Endothelial cell of umbilical vein (primary cell): ENCODE data around the gene RPL10L. TPM values are rescaled to one million over a fixed set of nuclear protein-coding genes. Genes with fewer than 3 reads are reported as not detected.

ENCODE experiments used
- BruUV-seq: library from RNA; stranded (reverse); fragments of 400-500 nt; replicated peaks from 2 replicates; lab custom pipeline; 2021; lab: Mats Ljungman, UMichigan
- CTCF ChIA-PET: fragments of 300-600, 350-600 bp; sonication (Branson Sonifier 250); formaldehyde crosslinking; loops from one replicate; lab custom pipeline; 2021; ENCODE audit warnings: antibody characterized with exemption, inconsistent platforms; lab: Charles Lee
- POLR2A ChIA-PET: fragments of 300-600, 350-600 bp; sonication (Branson Sonifier 250); formaldehyde crosslinking; loops from one replicate; lab custom pipeline; 2021; ENCODE audit warnings: antibody characterized with exemption, inconsistent platforms; lab: Charles Lee
- DNase-seq: peaks from one replicate; pipeline ENCODE4 v3.0.0-alpha.2; 2011; ENCODE audit warnings: low read depth, low spot score
- FAIRE-seq: peaks from 2 replicates; lab custom pipeline; 2011; peaks lifted over from hg19 to GRCh38; lab: Jason Lieb, UNC
- H2AFZ ChIP-seq: 2 replicates; pipeline ENCODE4 v1.6.0; 2012; ENCODE audit warnings: low read depth, low read length, control low read depth, inconsistent platforms
- H3K27ac ChIP-seq: 2 replicates; pipeline ENCODE4 v1.5.1; 2011; ENCODE audit warnings: low read depth, mild to moderate bottlenecking, control low read depth, low read length, moderate library complexity; ENCODE audit not compliant: insufficient read depth
- H3K27me3 ChIP-seq, 2 experiments: 2 replicates each; pipeline versions ENCODE4 v1.6.0 to v1.6.1; 2011; ENCODE audit warnings: low read length in 2 of 2, mixed read lengths in 1 of 2; ENCODE audit not compliant: control insufficient read depth in 2 of 2, insufficient read depth in 2 of 2
- H3K36me3 ChIP-seq, 2 experiments: 2 replicates in 1 of 2; 3 replicates in 1 of 2; pipeline ENCODE4 v1.5.1; 2011; ENCODE audit warnings: low read length in 2 of 2, mild to moderate bottlenecking in 1 of 2, moderate library complexity in 1 of 2; ENCODE audit not compliant: control insufficient read depth in 2 of 2, insufficient read depth in 2 of 2; ENCODE audit errors: extremely low read depth in 1 of 2
- H3K4me1 ChIP-seq: 3 replicates; pipeline ENCODE4 v1.5.1; 2011; ENCODE audit warnings: mild to moderate bottlenecking, low read length; ENCODE audit not compliant: control insufficient read depth, insufficient read depth; ENCODE audit errors: extremely low read depth
- H3K4me2 ChIP-seq: 2 replicates; pipeline ENCODE4 v1.6.1; 2011; ENCODE audit warnings: low read length, control low read depth, mixed read lengths; ENCODE audit not compliant: insufficient read depth
- H3K4me3 ChIP-seq, 3 experiments: fragments of 200-600 bp in 1 of 3; sonication (generic), shearing (Covaris generic) in 1 of 3; replicated peaks in 1 of 3; 2 replicates each; pipeline ENCODE4 v1.5.1; 2011 to 2016; ENCODE audit warnings: control low read depth in 3 of 3, low read length in 3 of 3, mild to moderate bottlenecking in 2 of 3, inconsistent platforms in 1 of 3, low read depth in 1 of 3, moderate library complexity in 1 of 3; ENCODE audit not compliant: insufficient read depth in 1 of 3
- H3K79me2 ChIP-seq: 2 replicates; pipeline ENCODE4 v1.6.0; 2012; ENCODE audit warnings: low read length, inconsistent platforms; ENCODE audit not compliant: control insufficient read depth, insufficient read depth
- H3K9ac ChIP-seq: replicated peaks from 2 replicates; pipeline ENCODE3; 2011; ENCODE audit warnings: low read length, control low read depth; ENCODE audit not compliant: insufficient read depth; ENCODE audit errors: extremely low read depth
- H3K9me1 ChIP-seq: replicated peaks from 3 replicates; pipeline ENCODE4 v1.6.0; 2011; ENCODE audit warnings: mild to moderate bottlenecking, low read length; ENCODE audit not compliant: control insufficient read depth, insufficient read depth; ENCODE audit errors: extremely low read depth
- H3K9me3 ChIP-seq: replicated peaks from 2 replicates; pipeline ENCODE4 v1.5.1; 2012; ENCODE audit warnings: low read length, inconsistent platforms; ENCODE audit not compliant: control insufficient read depth, insufficient read depth
- H4K20me1 ChIP-seq: replicated peaks from 2 replicates; pipeline ENCODE3; 2011; ENCODE audit warnings: mild to moderate bottlenecking, low read length; ENCODE audit not compliant: control insufficient read depth, insufficient read depth; ENCODE audit errors: extremely low read depth
- CTCF ChIP-seq, 2 donors: IDR thresholded peaks; 1 replicate in 1 of 2; 2 replicates in 1 of 2; pipeline ENCODE4 v1.5.1; 2011; ENCODE audit warnings: low read length in 2 of 2, mild to moderate bottlenecking in 2 of 2, moderate library complexity in 2 of 2, control low read depth in 1 of 2, inconsistent platforms in 1 of 2, low read depth in 1 of 2; ENCODE audit not compliant: insufficient read depth in 1 of 2; ENCODE audit errors: extremely low read depth in 1 of 2
- GATA2 ChIP-seq: IDR thresholded peaks from 2 replicates; pipeline ENCODE4 v1.7.0; 2011; ENCODE audit warnings: low read depth, mild to moderate bottlenecking, moderate library complexity, mixed read lengths, low read length; ENCODE audit not compliant: insufficient read length, insufficient read depth
- JUN ChIP-seq: IDR thresholded peaks from 2 replicates; pipeline ENCODE4 v1.6.1; 2011; ENCODE audit warnings: borderline replicate concordance, low read depth; ENCODE audit not compliant: insufficient read length, insufficient read depth
- MAX ChIP-seq: IDR thresholded peaks from 2 replicates; pipeline ENCODE4 v1.6.1; 2011; ENCODE audit not compliant: insufficient read depth, insufficient read length
- POLR2A ChIP-seq: IDR thresholded peaks from 2 replicates; pipeline ENCODE4 v1.6.1; 2012; ENCODE audit warnings: low read depth, mild to moderate bottlenecking, control low read depth, low read length
- POLR2AphosphoS5 ChIP-seq: IDR thresholded peaks from 2 replicates; pipeline ENCODE4 v1.6.1; 2012; ENCODE audit warnings: low read depth, mild to moderate bottlenecking, control low read depth, low read length, moderate library complexity; ENCODE audit not compliant: insufficient read depth
- dilution Hi-C: fragments of 300-500 bp; cut with MboI; formaldehyde crosslinking; loops from one replicate; pipeline ENCODE4 v1.15.0; 2019; ENCODE audit warnings: low sequenced_read_pairs; ENCODE audit not compliant: extremely low pct_ligation_motif_present
- intact Hi-C: fragments of 100-400 bp; cut with micrococcal nuclease; formaldehyde crosslinking; loops from one replicate; pipeline ENCODE4 v1.10.0; 2022
- polyA plus RNA-seq, 4 experiments: library from polyadenylated mRNA; depleted of rRNA in 3 of 4; stranded (reverse) in 3 of 4; unstranded in 1 of 4; fragments of >200 nt; gene quantifications; 2 replicates each; pipeline versions ENCODE4 v1.2.1 to v1.2.3, GENCODE V29; 2011 to 2012; ENCODE audit warnings: missing spikeins in 1 of 4
- total RNA-seq: library from RNA; stranded (reverse); gene quantifications from 2 replicates; pipeline ENCODE4 v1.2.3, GENCODE V29; 2021

Gene RPL10L
- total and polyA plus RNA-seq, 2 donors (not counting 3 experiments of a cell fraction or from before 2014, with no cell fraction given), result not detected

- no peak overlapping the region for H3K4me3 ChIP-seq
- no peak for FAIRE-seq
Observed at GRCh38 chr14:46646796-46647195, 4.8 kb downstream of the RPL10L start.

GRCh38 chr14:46626876-46627275, 24.7 kb downstream of the RPL10L start:
- Histone ChIP-seq H3K79me2 (no peaks in the 10 kb centered on the region), H3K27me3 (no peaks in the 10 kb centered on the region), H3K27ac (no peak overlapping the region), H2AFZ (no peak overlapping the region), H4K20me1 (no peaks in the 10 kb centered on the region), H3K4me1 (no peaks in the 10 kb centered on the region), H3K9me3 (no peaks in the 10 kb centered on the region), H3K9me1 (no peaks in the 10 kb centered on the region), H3K4me2 (no peak overlapping the region), H3K4me3 (no peak overlapping the region), H3K36me3 (no peaks in the 10 kb centered on the region), H3K9ac (no peak overlapping the region)
- intact Hi-C loops (no loop called here), dilution Hi-C loops (no loop called here)
- no TSS peak for BruUV-seq
- TF ChIP-seq JUN (no peak), POLR2A (no peak), CTCF (IDR thresholded peaks at IDR 0.05; ENCODE audit: extremely low read depth in 1 of 2, insufficient read depth in 1 of 2, low read depth in 1 of 2, low read length in 2 of 2) (no peak), POLR2AphosphoS5 (no peak), MAX (no peak)
- ChIA-PET CTCF (no interaction called here), POLR2A (no interaction called here)
- FAIRE-seq, result no peak
- DNase-seq, result no peak

More at GRCh38 chr14:46646796-46647195, 4.8 kb downstream of the RPL10L start:
- intact Hi-C loops, result no loop called here
- no peak overlapping the region for H3K27ac ChIP-seq
- no peaks in the 10 kb centered on the region for H3K36me3 ChIP-seq
- H4K20me1 ChIP-seq, result no peaks in the 10 kb centered on the region
- no peaks in the 10 kb centered on the region for H3K79me2 ChIP-seq
- H2AFZ ChIP-seq, result no peak overlapping the region
- dilution Hi-C loops, result no loop called here
- no peak for TF ChIP-seq GATA2
- H3K27me3 ChIP-seq, result no peaks in the 10 kb centered on the region
- no peak overlapping the region for H3K4me2 ChIP-seq
- no peaks in the 10 kb centered on the region for H3K9me1 ChIP-seq
- DNase-seq, result no peak
- H3K4me1 ChIP-seq, result no peaks in the 10 kb centered on the region
- no peaks in the 10 kb centered on the region for H3K9me3 ChIP-seq
- BruUV-seq, result no TSS peak
- POLR2A ChIA-PET, result no interaction called here
- CTCF ChIA-PET, result no interaction called here
- H3K9ac ChIP-seq, result no peak overlapping the region
